UCSD-AML1 (cell line): ENCODE measurements around the gene SECTM1.

ENCODE experiments used
- DNase-seq: peaks from one replicate; lab custom pipeline; 2025; ENCODE audit not compliant: unreplicated experiment; lab: John Stamatoyannopoulos, UW

The SECTM1 gene

DNA sequence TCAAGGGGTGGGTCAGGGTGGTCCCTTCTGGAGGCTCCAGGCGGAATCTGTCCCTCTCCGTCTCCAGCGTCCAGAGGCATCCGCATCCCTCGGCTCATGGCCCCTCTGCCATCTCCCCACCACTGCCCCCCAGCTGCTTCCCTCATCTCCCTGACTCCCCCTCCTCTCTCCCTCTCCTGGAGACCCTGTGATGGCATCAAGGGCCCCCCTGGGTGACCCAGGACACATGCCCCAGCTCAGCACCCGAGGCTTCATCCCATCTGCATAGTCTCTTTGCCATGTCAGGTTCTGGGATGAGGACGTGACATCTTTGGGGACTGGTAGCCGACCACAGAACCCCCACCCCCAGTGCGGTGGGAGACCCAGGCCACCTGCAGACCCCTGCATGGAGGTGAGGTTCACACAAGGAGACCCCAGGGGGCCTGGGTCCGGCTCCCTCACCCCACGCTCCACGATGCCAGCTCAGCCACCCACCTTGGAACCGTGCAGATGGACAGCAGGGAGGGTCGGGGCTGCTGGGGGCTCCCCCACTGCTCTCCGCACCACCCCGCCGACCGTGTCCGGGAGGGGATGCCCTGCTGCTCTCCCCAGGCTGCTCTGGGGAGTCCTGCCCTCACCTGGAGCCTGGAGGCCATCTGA, 3.8 kb downstream of the SECTM1 start:
- DNase-seq: no peak

DNA sequence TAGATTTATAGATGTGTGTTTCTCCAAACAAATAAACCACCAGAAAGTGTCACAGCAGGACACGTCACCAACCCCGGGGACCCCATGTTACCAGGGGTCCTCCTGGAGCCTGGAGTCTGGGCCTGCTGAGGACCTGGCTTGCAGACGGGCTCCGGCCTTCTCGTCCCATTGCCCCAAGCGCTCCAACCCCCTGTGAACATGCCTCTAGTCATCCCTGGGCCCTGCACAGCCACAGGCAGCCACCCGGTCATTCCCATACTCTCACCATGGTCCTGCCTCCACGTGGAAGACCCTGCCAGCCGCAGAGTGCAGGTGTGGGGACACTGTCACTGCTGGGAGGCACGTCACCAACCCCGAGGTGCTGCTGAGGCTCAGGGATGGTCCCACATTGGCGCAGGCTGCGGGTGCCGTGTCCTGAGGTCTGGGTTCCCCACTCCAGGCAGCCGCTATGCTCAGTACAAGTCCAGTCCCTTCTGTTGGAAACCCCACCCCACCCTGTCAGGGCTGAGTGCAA, 4.5 kb downstream of the SECTM1 start:
- no peak for DNase-seq

DNA sequence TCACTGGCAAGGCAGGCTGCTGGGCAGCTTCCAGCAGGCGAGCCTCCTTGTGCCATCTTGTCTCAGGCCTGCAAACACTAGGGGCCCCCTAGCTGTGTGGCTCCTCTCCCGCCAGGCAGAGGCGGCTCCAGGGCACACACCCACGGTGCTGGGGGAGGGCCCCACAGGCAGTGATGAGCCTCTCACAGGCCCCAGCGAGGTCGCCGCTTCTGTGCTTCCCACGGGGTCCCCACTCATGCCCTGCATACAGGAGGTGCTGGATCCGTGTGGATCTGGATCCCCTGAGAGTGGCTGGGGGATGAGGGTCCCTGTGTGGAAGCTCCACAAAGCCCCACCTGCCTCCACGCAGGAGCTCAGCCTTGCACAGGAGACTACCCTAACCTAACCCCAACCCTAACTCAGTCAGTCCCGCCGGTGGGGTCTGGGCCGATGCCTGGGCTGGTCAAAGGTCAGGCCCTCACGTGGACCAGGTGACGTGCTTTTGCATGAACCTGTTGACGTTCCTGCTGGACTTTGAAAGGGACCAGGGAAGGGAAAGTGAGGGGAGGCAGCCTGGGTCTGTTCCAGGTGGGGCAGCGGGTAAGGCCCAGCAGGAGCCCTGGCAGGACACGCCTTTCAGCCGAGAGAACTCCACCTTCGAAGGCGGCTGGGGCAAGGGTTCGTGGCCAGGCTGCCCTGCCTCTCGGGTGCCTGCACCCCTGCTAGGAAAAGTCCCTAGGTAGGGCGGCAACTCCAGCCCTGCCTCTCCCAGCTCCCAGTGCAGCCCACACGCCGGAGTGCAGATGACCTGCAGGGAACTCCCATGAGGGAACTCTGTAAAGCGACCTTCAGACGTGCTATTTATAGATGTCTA, 5.2 kb downstream of the SECTM1 start:
- DNase-seq: no peak

DNA sequence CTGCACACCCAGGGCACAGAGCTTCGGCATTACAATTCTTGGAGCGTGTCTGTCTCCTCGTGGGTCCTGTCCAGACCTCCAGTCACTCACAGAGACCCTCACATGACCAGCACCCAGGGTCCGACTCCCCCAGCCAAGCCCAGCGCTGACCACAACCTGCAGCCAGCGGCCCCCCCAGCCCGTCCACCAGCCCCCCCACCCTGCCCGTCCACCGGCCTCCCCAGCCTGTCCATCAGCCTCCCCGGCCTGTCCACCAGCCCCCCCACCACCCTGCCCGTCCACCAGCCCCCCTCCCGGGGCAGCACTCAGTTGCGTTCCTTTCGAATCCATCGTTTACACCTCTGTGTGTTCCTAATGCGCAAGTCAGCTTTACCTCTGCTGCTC, 5.8 kb downstream of the SECTM1 start:
- no peak for DNase-seq

DNA sequence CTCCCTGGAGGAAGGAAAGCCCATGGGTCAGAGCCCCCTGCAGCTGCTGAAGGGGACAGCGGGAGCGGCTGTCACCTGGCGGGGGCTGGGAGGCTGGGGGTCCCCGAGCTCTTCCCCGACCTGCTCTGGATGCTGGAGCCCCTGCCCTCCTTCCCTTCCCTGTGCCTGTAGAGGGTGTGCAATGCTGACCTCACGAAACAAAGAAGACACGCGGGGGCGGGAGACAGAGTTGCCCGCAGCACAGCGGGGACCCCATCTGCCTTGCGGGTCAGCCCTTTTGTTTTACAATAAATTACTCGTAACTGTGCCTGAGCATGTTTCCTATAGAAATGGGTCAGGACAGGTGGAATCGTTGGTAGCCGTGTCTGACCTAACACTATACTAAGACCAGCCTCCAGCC, 6.3 kb downstream of the SECTM1 start:
- DNase-seq: no peak

DNA sequence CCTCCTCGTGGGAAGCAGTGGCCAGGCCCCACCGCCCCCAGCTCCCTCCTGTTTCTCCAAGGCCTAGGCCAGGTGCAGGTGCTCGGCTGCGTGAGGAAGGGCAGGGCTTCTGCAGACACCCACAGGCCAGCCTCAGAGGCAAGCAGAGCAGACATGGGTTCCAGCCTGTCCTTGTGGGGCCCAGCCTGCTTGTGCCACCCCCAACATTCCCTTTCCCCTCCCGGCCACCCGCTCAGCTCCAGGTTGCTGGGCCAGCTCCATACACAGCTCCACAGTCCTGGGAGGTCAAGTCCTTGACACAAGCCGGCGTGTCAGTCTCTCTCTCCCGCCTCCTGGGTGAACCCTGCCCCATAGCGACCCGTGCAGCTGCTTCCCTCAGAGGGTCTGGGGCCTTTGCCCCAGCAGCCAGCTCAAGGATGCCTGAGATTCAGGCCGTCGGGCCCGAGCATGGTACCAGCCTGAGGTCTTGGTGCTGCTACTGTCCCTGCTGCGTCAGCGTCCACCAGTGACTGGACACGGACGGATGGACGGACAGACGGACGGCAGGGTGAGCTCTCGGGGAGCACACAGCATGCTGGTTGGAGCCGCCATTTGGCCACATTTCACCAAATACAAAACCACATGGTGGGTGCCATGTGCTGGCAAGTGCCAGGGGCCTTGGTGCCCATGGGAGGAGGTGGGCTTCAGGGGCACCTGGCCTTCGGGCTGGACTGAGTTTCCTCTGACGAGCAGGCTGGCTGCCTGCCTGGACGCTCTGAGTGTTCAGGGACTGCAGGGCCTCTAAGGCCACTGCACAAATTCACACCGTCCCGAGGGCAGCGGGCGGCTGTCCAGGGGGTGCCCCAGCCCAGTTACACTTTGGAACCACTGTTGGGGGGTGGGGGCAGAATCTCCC, 8.0 kb downstream of the SECTM1 start:
- no peak for DNase-seq

DNA sequence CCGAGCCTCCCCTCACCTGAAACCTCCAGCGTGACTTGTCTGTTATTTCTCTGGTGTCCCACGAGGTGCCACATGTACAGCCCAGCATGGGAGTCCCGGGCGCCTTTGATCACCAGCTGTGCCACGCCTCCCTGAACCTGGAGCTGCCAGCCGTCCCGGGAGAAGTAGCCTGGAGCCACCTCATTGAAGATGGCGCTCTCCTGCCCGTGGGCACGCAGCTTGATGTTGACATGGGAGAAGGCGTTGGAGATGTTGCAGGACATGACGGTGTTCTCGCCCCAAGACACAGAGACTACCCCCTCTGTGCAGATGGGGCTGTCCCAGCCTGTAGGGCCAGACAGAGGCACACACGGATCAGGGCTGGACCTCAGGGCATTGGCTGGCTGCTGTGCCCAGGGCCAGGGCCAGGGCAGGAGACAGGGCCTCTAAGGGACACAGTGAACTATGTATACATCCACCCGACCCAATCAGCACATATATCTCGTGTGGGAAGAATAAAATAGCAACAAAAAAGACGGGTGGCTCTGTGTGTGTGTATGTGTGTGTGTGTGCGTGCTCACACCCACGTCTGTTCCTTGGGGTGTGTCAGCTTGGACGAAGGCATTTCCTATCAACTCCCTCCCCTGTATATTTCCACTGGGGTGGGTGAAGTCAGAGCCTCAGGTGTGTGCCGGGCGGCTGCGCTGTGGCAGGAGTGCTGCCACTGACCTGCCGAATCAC, 8.8 kb downstream of the SECTM1 start:
- DNase-seq: no peak

DNA sequence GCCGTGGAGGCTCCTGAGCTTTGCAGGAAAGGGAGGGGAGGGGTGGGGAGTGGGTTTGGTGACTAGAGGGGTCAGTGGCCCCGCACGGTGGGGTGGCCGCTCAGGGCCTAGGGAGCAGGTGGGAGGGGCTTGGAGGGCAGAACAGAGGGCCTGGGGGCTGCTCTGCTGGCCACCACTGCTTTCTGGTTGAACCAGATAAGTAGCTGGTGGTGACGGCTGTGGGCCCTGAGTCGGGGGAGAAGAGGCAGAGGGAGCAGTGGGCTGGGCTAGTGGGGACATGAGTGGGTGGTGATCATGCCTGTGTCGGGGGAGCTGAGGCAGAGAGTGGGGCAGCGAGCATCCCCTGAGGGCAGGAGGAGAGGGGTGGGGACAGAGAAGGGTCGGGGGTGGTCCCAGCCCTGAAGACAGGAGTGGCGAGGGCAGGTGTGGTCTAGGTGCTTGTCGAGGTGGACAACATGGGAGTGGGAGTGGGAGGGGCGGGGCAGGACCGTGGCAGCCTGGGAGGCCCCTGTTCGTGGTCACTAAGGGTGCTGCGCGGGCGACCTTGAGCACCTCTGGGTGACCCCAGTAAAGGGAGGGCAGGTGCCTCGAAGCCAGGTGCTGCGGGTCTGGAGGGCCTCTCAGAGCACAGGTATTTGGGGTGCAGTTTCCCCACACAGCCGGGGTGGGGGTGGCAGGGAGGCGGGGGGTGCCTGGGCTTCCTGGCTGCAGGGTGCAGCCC, 9.9 kb downstream of the SECTM1 start:
- DNase-seq: no peak

DNA sequence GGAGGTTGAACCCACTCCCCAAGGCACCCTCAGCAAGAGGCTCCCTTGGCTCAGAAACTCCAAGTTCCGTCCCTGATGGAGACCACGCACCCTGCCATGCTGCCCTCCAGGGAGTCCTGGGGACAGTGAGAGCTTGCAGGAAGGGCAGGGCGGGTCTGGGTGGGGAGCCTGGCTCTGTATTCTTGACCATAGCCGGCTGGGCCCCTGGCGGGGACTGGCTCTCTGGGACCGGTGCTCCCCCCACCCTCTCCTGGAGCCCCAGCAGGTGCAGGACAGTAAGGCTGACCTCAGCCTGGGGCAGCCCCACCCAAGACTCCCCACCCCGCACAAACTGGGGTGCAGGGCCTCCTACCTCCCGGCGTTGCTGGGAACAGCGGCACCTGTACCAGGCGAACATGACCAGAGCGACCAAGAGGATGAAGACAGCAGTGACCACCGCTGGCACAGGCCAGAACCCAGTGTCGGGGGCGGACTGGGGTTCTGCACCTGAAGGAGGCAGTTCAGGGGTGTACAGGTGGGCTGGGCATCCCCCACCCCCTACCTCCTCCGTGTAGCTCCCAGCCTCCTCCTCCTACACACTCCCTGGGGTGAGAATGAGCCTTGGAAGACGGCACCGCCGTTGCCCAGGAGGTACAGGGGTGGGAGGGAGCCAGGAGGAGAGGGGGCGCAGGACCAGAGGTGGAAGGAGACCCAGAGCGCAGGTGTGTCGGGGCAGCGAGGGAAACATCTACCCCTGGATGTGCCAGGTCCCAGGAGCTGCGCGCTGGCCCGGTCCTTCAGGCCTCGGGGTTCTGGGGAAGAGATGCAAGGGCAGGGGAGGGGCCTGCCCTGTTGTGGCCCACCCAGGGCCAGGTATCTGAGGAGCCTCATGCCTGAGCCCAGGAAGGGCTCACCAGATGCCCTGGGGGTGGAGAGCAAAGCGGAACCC, 10.8 kb downstream of the SECTM1 start:
- DNase-seq: no peak

DNA sequence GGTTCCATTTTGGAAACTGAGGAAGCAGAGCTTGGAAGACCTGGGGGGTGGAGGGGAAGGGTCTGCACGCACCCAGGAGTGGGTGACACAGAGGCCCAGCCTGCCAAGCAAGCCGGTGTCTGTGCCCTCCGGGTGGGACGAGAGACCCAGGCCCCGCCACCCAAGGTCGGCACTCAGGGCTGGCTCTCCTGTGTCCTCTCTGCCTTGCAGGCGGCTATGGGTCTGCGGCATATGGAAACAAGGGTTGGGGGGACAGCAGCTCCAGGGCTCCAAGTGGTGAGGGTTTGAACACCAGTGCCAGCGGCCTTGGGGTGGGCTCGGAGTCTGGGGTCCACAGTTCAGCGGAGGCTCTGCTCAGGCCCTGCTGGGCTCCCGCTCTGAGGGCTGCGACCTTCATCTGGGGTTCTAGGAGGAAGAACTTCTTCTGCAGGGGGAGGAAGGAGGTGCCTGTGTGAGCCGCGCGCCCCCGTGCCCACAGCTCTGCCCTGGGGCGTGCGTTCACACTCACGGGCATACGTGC, 11.6 kb downstream of the SECTM1 start:
- DNase-seq: no peak

DNA sequence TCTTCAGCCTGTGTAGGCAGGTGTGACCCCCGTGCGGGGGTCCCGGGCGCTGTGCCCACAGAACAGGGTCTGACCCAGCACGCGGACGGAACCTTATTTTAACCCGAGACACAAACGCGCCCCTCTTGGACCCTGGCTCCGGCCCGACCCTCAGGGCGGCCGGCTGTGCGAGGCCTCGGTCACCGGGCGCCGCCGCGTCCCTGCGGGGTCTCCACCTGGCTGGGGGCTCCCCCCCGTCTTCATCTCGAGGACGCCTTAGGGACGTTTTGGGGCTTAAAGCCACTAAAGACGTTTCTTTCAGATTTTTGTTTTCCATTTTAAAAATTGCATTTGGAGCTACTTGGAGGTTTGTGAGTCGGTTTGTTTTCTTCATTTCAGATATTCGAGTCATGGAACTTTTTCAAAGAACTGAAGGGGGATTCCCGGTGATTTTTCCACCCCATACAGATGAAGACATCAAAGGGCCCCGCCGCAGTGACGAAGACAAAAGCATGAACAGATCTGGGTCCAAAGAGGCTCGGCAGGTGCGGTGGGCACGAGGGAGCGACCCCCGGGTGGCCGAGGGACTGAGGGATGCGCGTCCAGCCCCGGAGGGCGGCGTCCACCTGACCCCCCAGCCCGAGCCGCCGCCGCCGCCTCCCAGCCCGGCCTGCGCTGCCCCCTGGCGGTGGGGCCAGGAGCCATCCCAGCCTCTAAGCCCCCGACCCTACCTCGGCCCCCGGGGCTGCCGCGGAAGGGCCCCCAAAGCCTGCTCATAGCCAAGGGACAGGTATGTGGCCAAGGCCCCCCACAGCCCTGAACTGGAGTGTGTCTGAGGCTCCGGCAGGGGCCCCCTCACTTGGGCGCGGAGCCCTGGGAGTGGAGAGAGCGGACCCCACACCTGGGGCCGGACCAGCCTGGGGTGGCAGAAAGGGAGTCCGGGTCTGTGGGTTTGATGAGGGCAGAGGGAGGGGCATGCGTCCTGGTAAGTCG, 12.3 kb downstream of the SECTM1 start:
- peak; percentile 43 for DNase-seq

DNA sequence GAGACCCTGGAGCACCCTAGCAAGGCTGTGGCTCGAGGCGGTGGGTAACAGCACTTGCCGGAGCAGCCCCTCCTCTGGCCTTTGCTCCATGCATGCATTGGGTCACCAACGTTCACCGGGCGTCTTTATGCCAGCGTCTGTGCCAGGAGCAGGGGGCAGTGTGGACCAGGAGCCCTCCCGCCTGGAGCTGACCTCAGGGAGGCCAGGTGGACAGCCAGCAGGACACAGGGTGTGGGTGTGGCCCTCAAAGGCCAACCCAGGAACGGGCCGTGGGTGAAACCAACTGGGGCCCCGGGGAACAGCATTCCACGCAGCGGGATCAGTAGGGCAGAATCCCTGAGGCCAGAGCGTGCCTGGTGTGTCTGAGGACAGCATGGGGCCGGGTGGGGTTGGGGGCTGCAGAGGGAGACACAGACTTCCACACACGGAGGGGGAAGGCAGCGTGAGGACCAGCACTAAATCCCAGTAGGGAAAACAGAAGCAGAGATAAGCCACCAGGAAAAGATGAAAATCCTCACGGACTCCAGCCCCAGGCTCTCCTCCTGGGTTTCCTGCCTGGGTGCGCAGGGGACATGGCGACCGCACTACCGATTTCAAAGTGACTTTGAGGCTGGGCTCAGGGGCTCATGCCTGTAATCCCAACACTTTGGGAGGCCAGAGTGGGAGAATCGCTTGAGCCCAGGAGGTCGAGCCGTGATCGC, 13.3 kb downstream of the SECTM1 start:
- DNase-seq: no peak

DNA sequence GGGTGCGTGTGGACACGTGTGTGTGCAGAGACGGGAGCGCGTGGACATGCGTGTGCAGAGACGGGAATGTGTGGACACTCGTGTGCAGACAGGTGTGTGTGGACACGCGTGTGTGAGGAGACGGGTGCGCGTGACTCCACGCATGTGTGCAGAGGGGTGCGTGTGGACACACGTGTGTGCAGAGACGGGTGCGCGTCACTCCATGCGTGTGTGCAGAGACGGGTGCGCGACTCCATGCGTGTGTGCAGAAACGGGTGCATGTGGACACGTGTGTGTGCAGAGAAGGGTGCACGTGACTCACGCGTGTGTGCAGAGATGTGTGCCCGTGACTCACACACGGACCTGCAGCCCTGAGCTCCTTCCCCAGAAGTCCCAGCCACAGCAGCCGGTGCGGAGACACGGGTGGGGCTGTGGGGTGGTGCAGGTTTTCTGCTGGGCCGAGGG, 13.9 kb downstream of the SECTM1 start:
- no peak for DNase-seq

DNA sequence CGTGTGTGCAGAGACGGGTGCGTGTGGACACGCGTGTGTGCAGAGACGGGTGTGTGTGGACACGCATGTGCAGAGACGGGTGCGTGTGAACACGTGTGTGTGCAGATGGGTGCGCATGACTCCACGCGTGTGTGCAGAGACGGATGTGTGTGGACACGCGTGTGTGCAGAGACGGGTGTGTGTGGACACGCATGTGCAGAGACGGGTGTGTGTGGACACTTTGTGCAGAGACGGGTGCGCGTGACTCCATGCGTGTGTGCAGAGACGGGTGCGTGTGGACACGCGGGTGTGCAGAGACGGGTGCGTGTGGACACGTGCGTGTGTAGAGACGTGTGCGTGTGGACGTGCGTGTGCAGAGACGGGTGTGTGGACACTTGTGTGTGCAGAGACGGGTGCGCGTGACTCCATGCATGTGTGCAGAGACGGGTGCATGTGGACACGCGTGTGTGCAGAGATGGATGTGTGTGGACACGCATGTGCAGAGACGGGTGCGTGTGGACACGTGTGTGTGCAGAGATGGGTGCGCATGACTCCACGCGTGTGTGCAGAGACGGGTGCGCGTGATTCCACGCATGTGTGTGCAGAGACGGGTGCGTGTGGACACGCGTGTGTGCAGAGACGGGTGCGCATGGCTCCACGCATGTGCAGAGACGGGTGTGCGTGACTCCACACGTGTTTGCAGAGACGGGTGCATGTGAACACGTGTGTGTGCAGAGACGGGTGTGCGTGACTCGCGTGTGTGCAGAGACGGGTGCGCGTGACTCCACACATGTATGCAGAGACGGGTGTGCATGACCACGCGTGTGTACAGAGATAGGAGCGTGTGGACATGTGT, 14.6 kb downstream of the SECTM1 start:
- DNase-seq: no peak

DNA sequence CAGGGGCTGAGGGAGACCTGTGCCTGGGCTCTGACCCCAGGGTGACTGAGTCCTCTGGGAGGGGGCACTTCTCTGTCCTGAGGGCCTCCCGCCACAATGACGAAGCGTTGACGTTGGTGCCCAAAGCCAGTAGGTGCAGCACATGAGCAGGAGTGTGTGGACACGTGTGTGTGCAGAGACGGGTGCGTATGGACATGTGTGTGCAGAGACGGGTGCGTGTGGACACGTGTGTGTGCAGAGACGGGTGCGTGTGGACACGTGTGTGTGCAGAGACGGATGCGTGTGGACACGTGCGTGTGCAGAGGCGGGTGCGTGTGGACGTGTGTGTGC, 15.4 kb downstream of the SECTM1 start:
- DNase-seq: no peak
